HCT116 (cell line): ENCODE measurements around the gene SEPTIN11. TPM values are rescaled to one million over a fixed set of nuclear protein-coding genes. Genes with fewer than 3 reads are reported as not detected.

Experiments used
- ATAC-seq: fragments of 200-7000 bp; cut with Tn5 transposase; 2 replicates; pipeline ENCODE4 v1.9.1; 2020; ENCODE audit warnings: mild to moderate bottlenecking, moderate library complexity
- BruUV-seq: library from RNA; stranded (reverse); fragments of 400-500 nt; replicated peaks from 2 replicates; lab custom pipeline; 2021; lab: Mats Ljungman, UMichigan
- CTCF ChIA-PET: fragments of 300-600 bp; sonication (Branson Sonifier 250); formaldehyde crosslinking; loops from one replicate; lab custom pipeline; 2021; ENCODE audit warnings: antibody characterized with exemption; lab: Charles Lee
- POLR2A ChIA-PET: fragments of 300-600, 350-600 bp; sonication (Branson Sonifier 250); formaldehyde crosslinking; loops from one replicate; lab custom pipeline; 2021; ENCODE audit warnings: antibody characterized with exemption; lab: Charles Lee
- RAD21 ChIA-PET, 2 experiments: fragments of 300-600 bp; sonication (Branson Sonifier 250); formaldehyde crosslinking; loops; one replicate each; lab custom pipeline; 2023; ENCODE audit warnings: low total read pairs in 2 of 2; ENCODE audit not compliant: uncharacterized antibody in 2 of 2, unreplicated experiment in 2 of 2, low non-redundant PET in 1 of 2; lab: Charles Lee
- DNase-seq: peaks from one replicate; pipeline ENCODE4 v3.0.0-alpha.2; 2010; ENCODE audit warnings: low read depth, low spot score
- H2AFZ ChIP-seq: fragments of 200-600 bp; shearing (Covaris generic), sonication (generic); 2 replicates; pipeline ENCODE4 v1.6.1; 2017; ENCODE audit warnings: low read depth, mixed run types, mixed read lengths, antibody characterized with exemption, low read length; ENCODE audit not compliant: poor library complexity, severe bottlenecking
- H3K27ac ChIP-seq: 2 replicates; pipeline ENCODE4 v1.5.1; 2012; ENCODE audit warnings: low read depth, low read length
- H3K27me3 ChIP-seq: fragments of 200-600 bp; sonication (generic); 2 replicates; pipeline ENCODE4 v1.6.1; 2016; ENCODE audit warnings: mixed run types, low read length, mixed read lengths; ENCODE audit not compliant: insufficient read depth
- H3K36me3 ChIP-seq, 2 experiments: fragments of 200-500 bp in 1 of 2; fragments of 200-600 bp in 1 of 2; sonication (Bioruptor generic) in 1 of 2; sonication (generic) in 1 of 2; 2 replicates each; pipeline versions ENCODE4 v1.5.1 to v1.6.1; 2014 to 2016; ENCODE audit warnings: low read length in 2 of 2, inconsistent platforms in 1 of 2, mixed read lengths in 1 of 2, mixed run types in 1 of 2; ENCODE audit not compliant: insufficient read depth in 2 of 2, control insufficient read depth in 1 of 2
- H3K4me1 ChIP-seq, 2 experiments: fragments of 200-600 bp in 1 of 2; sonication (generic) in 1 of 2; 2 replicates each; pipeline versions ENCODE4 v1.5.1 to v1.6.1; 2012 to 2017; ENCODE audit warnings: low read length in 2 of 2, inconsistent platforms in 1 of 2, mild to moderate bottlenecking in 1 of 2, mixed read lengths in 1 of 2, mixed run types in 1 of 2, moderate library complexity in 1 of 2; ENCODE audit not compliant: insufficient read depth in 2 of 2, control insufficient read depth in 1 of 2
- H3K4me2 ChIP-seq: fragments of 200-600 bp; sonication (generic); 2 replicates; pipeline ENCODE4 v1.6.1; 2017; ENCODE audit warnings: mixed run types, low read length, mixed read lengths
- H3K4me3 ChIP-seq, 2 experiments: fragments of 200-600 bp in 1 of 2; sonication (generic) in 1 of 2; replicated peaks in 1 of 2; 2 replicates each; pipeline ENCODE4 v1.5.1; 2011 to 2016; ENCODE audit warnings: low read length in 2 of 2, control low read depth in 1 of 2, low read depth in 1 of 2, mild to moderate bottlenecking in 1 of 2, mixed read lengths in 1 of 2, mixed run types in 1 of 2
- H3K79me2 ChIP-seq: fragments of 200-600 bp; sonication (generic); 2 replicates; pipeline ENCODE4 v1.6.1; 2017; ENCODE audit warnings: mild to moderate bottlenecking, mixed run types, low read length, moderate library complexity, mixed read lengths; ENCODE audit not compliant: insufficient read depth
- H3K9ac ChIP-seq: fragments of 200-600 bp; sonication (generic); 2 replicates; pipeline ENCODE4 v1.6.1; 2016; ENCODE audit warnings: low read length, mixed read lengths
- H3K9me2 ChIP-seq: fragments of 200-600 bp; sonication (generic), shearing (Covaris generic); 2 replicates; pipeline ENCODE4 v1.6.1; 2017; ENCODE audit warnings: mixed run types, mild to moderate bottlenecking, moderate library complexity; ENCODE audit not compliant: insufficient read depth
- H3K9me3 ChIP-seq, 2 experiments: fragments of 200-500 bp in 1 of 2; fragments of 200-600 bp in 1 of 2; sonication (Bioruptor generic) in 1 of 2; sonication (generic) in 1 of 2; 2 replicates each; pipeline ENCODE4 v1.6.1; 2014 to 2017; ENCODE audit warnings: low read length in 2 of 2, mixed read lengths in 2 of 2, inconsistent platforms in 1 of 2, low read depth in 1 of 2, mild to moderate bottlenecking in 1 of 2, mixed run types in 1 of 2, moderate library complexity in 1 of 2; ENCODE audit not compliant: control insufficient read depth in 1 of 2, insufficient read depth in 1 of 2
- H4K20me1 ChIP-seq: fragments of 200-600 bp; sonication (generic), shearing (Covaris generic); 2 replicates; pipeline ENCODE4 v1.6.1; 2017; ENCODE audit warnings: mixed run types, mild to moderate bottlenecking, moderate library complexity; ENCODE audit not compliant: insufficient read depth
- CBX3 ChIP-seq: IDR thresholded peaks from 2 replicates; pipeline ENCODE4 v1.6.1; 2012; ENCODE audit warnings: low read depth
- EZH2phosphoT487 ChIP-seq: fragments of 200-600 bp; IDR thresholded peaks from 2 replicates; pipeline ENCODE4 v1.6.1; 2018; ENCODE audit warnings: antibody characterized with exemption, borderline replicate concordance
- JUND ChIP-seq: IDR thresholded peaks from 2 replicates; pipeline ENCODE4 v1.6.1; 2012
- POLR2A ChIP-seq: IDR thresholded peaks from 2 replicates; pipeline ENCODE4 v1.7.0; 2011; ENCODE audit warnings: borderline replicate concordance; ENCODE audit not compliant: insufficient read depth, insufficient read length; ENCODE audit errors: extremely low read depth
- SRF ChIP-seq: IDR thresholded peaks from 2 replicates; pipeline ENCODE4 v1.6.1; 2012; ENCODE audit warnings: low read depth
- YY1 ChIP-seq: IDR thresholded peaks from 2 replicates; pipeline ENCODE4 v1.6.1; 2011; ENCODE audit warnings: low read length, low read depth, moderate library complexity, mild to moderate bottlenecking; ENCODE audit not compliant: insufficient replicate concordance; ENCODE audit errors: extremely low read depth
- ZFX ChIP-seq: fragments of 450-650 bp; IDR thresholded peaks from 2 replicates; pipeline ENCODE4 v1.6.1; 2017
- ZNF274 ChIP-seq: fragments of 200-500 bp; sonication (Bioruptor generic); IDR thresholded peaks from 2 replicates; pipeline ENCODE4 v1.6.1; 2014; ENCODE audit warnings: mild to moderate bottlenecking, low read depth, low read length, inconsistent platforms
- intact Hi-C: fragments of 100-400 bp; cut with micrococcal nuclease; formaldehyde crosslinking; loops from 2 replicates; pipeline ENCODE4 v1.10.0; 2022
- total RNA-seq: library from RNA; stranded (reverse); gene quantifications from one replicate; pipeline ENCODE4 v1.2.1, GENCODE V29; 2021; ENCODE audit not compliant: unreplicated experiment
- TF ChIP-seq, protein P1 (sequence below): IDR thresholded peaks from 2 replicates; pipeline ENCODE4 v1.6.1; 2012
- TF ChIP-seq, protein P2 (sequence below), 3 experiments: fragments of 200-600 bp in 1 of 3; sonication (generic) in 1 of 3; IDR thresholded peaks in 2 of 3; conservative IDR thresholded peaks in 1 of 3; 2 replicates each; pipeline ENCODE4 v1.5.1; 2012 to 2017; ENCODE audit warnings: low read depth in 2 of 3, low read length in 2 of 3, antibody characterized with exemption in 1 of 3, borderline replicate concordance in 1 of 3, control low read depth in 1 of 3, mild to moderate bottlenecking in 1 of 3, mixed read lengths in 1 of 3, mixed run types in 1 of 3, moderate library complexity in 1 of 3; ENCODE audit not compliant: insufficient read depth in 1 of 3

SEPTIN11 gene
- total RNA-seq, 1 experiment from 2014 or later = 94.4 TPM

DNA sequence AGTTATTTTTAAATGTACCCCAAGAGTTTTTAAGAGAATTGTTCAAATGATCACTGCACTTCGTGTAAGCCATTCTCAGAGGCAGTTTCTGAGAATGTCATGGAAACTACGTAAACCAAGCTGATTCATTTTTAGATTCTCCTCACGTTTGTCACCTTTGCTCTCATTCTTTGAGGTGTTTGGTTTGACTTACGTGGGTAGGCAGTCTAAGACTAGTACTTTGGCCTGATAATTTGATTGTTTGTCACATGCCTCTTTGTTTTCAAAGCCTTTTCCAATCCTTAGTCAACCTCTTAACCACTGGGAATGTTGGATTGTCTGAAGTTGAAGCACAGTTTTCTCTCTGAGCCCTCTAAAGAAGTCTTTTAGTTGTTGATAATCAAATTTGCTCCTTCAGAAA lies 10.5 kb downstream of the SEPTIN11 start:
- no peak for DNase-seq
- peaks cover 89% of the 10 kb centered on the region for H3K79me2 ChIP-seq
- BruUV-seq = no TSS peak
- no peaks in the 10 kb centered on the region for H3K27me3 ChIP-seq
- no peaks in the 10 kb centered on the region for H3K9me2 ChIP-seq
- intact Hi-C loops = no loop called here
- no peaks in the 10 kb centered on the region for H3K36me3 ChIP-seq
- POLR2A ChIA-PET = no interaction called here
- no peaks in the 10 kb centered on the region for H3K9me3 ChIP-seq
- H2AFZ ChIP-seq = no peak overlapping the region
- no peak for ATAC-seq
- no peak overlapping the region for H3K9ac ChIP-seq
- no peak overlapping the region for H3K27ac ChIP-seq
- H3K4me1 ChIP-seq = no peaks in the 10 kb centered on the region
- no peak overlapping the region for H3K4me2 ChIP-seq
- no peak for TF ChIP-seq EZH2phosphoT487
- TF ChIP-seq, protein P1, sequence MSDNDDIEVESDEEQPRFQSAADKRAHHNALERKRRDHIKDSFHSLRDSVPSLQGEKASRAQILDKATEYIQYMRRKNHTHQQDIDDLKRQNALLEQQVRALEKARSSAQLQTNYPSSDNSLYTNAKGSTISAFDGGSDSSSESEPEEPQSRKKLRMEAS = no peak
- TF ChIP-seq ZFX = no peak
- TF ChIP-seq SRF = no peak
- no peak for TF ChIP-seq YY1
- TF ChIP-seq, protein P2, sequence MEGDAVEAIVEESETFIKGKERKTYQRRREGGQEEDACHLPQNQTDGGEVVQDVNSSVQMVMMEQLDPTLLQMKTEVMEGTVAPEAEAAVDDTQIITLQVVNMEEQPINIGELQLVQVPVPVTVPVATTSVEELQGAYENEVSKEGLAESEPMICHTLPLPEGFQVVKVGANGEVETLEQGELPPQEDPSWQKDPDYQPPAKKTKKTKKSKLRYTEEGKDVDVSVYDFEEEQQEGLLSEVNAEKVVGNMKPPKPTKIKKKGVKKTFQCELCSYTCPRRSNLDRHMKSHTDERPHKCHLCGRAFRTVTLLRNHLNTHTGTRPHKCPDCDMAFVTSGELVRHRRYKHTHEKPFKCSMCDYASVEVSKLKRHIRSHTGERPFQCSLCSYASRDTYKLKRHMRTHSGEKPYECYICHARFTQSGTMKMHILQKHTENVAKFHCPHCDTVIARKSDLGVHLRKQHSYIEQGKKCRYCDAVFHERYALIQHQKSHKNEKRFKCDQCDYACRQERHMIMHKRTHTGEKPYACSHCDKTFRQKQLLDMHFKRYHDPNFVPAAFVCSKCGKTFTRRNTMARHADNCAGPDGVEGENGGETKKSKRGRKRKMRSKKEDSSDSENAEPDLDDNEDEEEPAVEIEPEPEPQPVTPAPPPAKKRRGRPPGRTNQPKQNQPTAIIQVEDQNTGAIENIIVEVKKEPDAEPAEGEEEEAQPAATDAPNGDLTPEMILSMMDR (IDR thresholded peaks at IDR 0.05 in 2 of 3, conservative IDR thresholded peaks at IDR 0.05 in 1 of 3; ENCODE audit: borderline replicate concordance in 1 of 3, insufficient read depth in 1 of 3, low read depth in 2 of 3, low read length in 2 of 3) = no peak
- no peak for TF ChIP-seq JUND
- no peak for TF ChIP-seq CBX3
- TF ChIP-seq POLR2A = no peak
- no peak for TF ChIP-seq ZNF274
- RAD21 ChIA-PET = no interaction called here
- H3K4me3 ChIP-seq = no peak overlapping the region
- H4K20me1 ChIP-seq = no peaks in the 10 kb centered on the region
- CTCF ChIA-PET = no interaction called here
